Neural cell (in vitro differentiated cells): ENCODE results near the gene VIT. TPM values are rescaled to one million over a fixed set of nuclear protein-coding genes. Genes with fewer than 3 reads are reported as not detected.

Source experiments
- H2AFZ ChIP-seq: fragments of 200-600, 300-800 bp; sonication (generic), shearing (Covaris generic); 2 replicates; pipeline ENCODE4 v1.6.0; 2014; ENCODE audit warnings: low read depth, mild to moderate bottlenecking, antibody characterized with exemption, low read length, moderate library complexity
- H3F3A ChIP-seq: fragments of 200-600 bp; shearing (Covaris generic); 2 replicates; pipeline ENCODE4 v1.6.1; 2016; ENCODE audit warnings: mild to moderate bottlenecking, moderate library complexity, mixed read lengths, antibody characterized with exemption, low read length; ENCODE audit not compliant: insufficient read depth, poor library complexity, severe bottlenecking
- H3K27ac ChIP-seq: fragments of 200-600, 300-800 bp; sonication (generic), shearing (Covaris generic); 2 replicates; pipeline ENCODE4 v1.5.1; 2014; ENCODE audit warnings: mild to moderate bottlenecking, low read length, moderate library complexity
- H3K27me3 ChIP-seq: fragments of 300-800, 200-600 bp; sonication (generic), shearing (Covaris generic); 2 replicates; pipeline ENCODE4 v1.6.0; 2014; ENCODE audit warnings: mild to moderate bottlenecking, low read depth, low read length, moderate library complexity; ENCODE audit not compliant: insufficient read depth
- H3K36me3 ChIP-seq: fragments of 300-800, 200-600 bp; sonication (generic), shearing (Covaris generic); 2 replicates; pipeline ENCODE4 v1.5.1; 2014; ENCODE audit warnings: mild to moderate bottlenecking, antibody characterized with exemption, low read length, moderate library complexity; ENCODE audit not compliant: insufficient read depth
- H3K4me2 ChIP-seq: fragments of 300-800, 200-600 bp; sonication (generic), shearing (Covaris generic); 2 replicates; pipeline ENCODE4 v1.6.0; 2014; ENCODE audit warnings: mild to moderate bottlenecking, low read length
- H3K4me3 ChIP-seq: fragments of 300-800, 200-600 bp; sonication (generic), shearing (Covaris generic); 2 replicates; pipeline ENCODE4 v1.5.1; 2014; ENCODE audit warnings: mild to moderate bottlenecking, low read length, moderate library complexity
- H3K79me2 ChIP-seq: fragments of 200-600 bp; shearing (Covaris generic); replicated peaks from 2 replicates; pipeline ENCODE4 v1.6.0; 2014; ENCODE audit warnings: mild to moderate bottlenecking, low read length, moderate library complexity; ENCODE audit not compliant: insufficient read depth
- H3K9ac ChIP-seq: fragments of 300-800, 200-600 bp; sonication (generic), shearing (Covaris generic); 2 replicates; pipeline ENCODE4 v1.6.1; 2016; ENCODE audit warnings: mild to moderate bottlenecking, low read length, mixed read lengths
- H3K9me2 ChIP-seq: fragments of 200-600 bp; shearing (Covaris generic); 2 replicates; pipeline ENCODE4 v1.6.1; 2016; ENCODE audit warnings: mild to moderate bottlenecking, low read length, mixed read lengths; ENCODE audit not compliant: insufficient read depth
- H3K9me3 ChIP-seq: fragments of 200-600, 300-800 bp; sonication (generic), shearing (Covaris generic); 2 replicates; pipeline ENCODE4 v1.6.1; 2016; ENCODE audit warnings: mild to moderate bottlenecking, mixed run types, low read length, moderate library complexity, mixed read lengths
- H4K20me1 ChIP-seq: fragments of 200-600 bp; shearing (Covaris generic); 2 replicates; pipeline ENCODE4 v1.6.1; 2016; ENCODE audit warnings: mild to moderate bottlenecking, mixed run types; ENCODE audit not compliant: insufficient read depth
- CTCF ChIP-seq: fragments of 450-650 bp; IDR thresholded peaks from 2 replicates; pipeline ENCODE4 v1.5.1; 2014; ENCODE audit warnings: antibody characterized with exemption, mild to moderate bottlenecking, moderate library complexity; ENCODE audit not compliant: poor library complexity, severe bottlenecking
- EP300 ChIP-seq: fragments of 450-650 bp; conservative IDR thresholded peaks from 2 replicates; pipeline ENCODE4 v1.6.1; 2014; ENCODE audit warnings: antibody characterized with exemption, mild to moderate bottlenecking, moderate library complexity; ENCODE audit not compliant: poor library complexity, severe bottlenecking
- EZH2 ChIP-seq: fragments of 200-600, 300-800 bp; shearing (Covaris generic), sonication (generic); IDR thresholded peaks from 2 replicates; pipeline ENCODE4 v1.6.1; 2014; ENCODE audit warnings: antibody characterized with exemption, low read length, borderline replicate concordance, mild to moderate bottlenecking; ENCODE audit not compliant: insufficient read depth, poor library complexity, severe bottlenecking
- MXI1 ChIP-seq: fragments of 450-650 bp; conservative IDR thresholded peaks from 2 replicates; pipeline ENCODE4 v1.6.1; 2014; ENCODE audit warnings: antibody characterized with exemption, mild to moderate bottlenecking; ENCODE audit not compliant: poor library complexity, severe bottlenecking
- POLR2AphosphoS5 ChIP-seq: IDR thresholded peaks from 2 replicates; pipeline ENCODE4 v1.6.1; 2012
- RAD21 ChIP-seq: fragments of 450-650 bp; conservative IDR thresholded peaks from 2 replicates; pipeline ENCODE4 v1.6.1; 2014; ENCODE audit warnings: antibody characterized with exemption, mild to moderate bottlenecking, moderate library complexity
- REST ChIP-seq: IDR thresholded peaks from 2 replicates; pipeline ENCODE4 v1.6.1; 2012; ENCODE audit warnings: borderline replicate concordance
- SMC3 ChIP-seq: fragments of 450-650 bp; conservative IDR thresholded peaks from 2 replicates; pipeline ENCODE4 v1.6.1; 2014; ENCODE audit warnings: antibody characterized with exemption, mild to moderate bottlenecking, moderate library complexity; ENCODE audit not compliant: poor library complexity
- TAF1 ChIP-seq: IDR thresholded peaks from 2 replicates; pipeline ENCODE4 v1.6.1; 2012; ENCODE audit warnings: low read depth
- polyA plus RNA-seq: library from polyadenylated mRNA; depleted of rRNA; stranded (reverse); fragments of >200 nt; gene quantifications from 2 replicates; pipeline ENCODE4 v1.2.3, GENCODE V29; 2014

VIT gene
- polyA plus RNA-seq, 1 donor from 2014 or later: not detected

GRCh38 chr2:36820942-36821605 lies 124.6 kb downstream of the VIT start:
- no peaks in the 10 kb centered on the region for H4K20me1 ChIP-seq
- H3K4me3 ChIP-seq: no peak overlapping the region
- H3K27ac ChIP-seq: no peak overlapping the region
- H3K4me2 ChIP-seq: no peak overlapping the region
- H3K36me3 ChIP-seq: no peaks in the 10 kb centered on the region
- H3K27me3 ChIP-seq: no peaks in the 10 kb centered on the region
- H3K9ac ChIP-seq: no peak overlapping the region
- no peaks in the 10 kb centered on the region for H3K9me2 ChIP-seq
- H3F3A ChIP-seq: no peaks in the 10 kb centered on the region
- TF ChIP-seq TAF1 (no peak), EP300 (no peak), SMC3 (no peak), CTCF (no peak), POLR2AphosphoS5 (no peak), EZH2 (no peak), REST (no peak), RAD21 (no peak), MXI1 (no peak)
- no peak overlapping the region for H2AFZ ChIP-seq
- no peaks in the 10 kb centered on the region for H3K79me2 ChIP-seq
- no peaks in the 10 kb centered on the region for H3K9me3 ChIP-seq

GRCh38 chr2:36823862-36824261 lies 127.4 kb downstream of the VIT start:
- no peaks in the 10 kb centered on the region for H3K9me3 ChIP-seq
- H2AFZ ChIP-seq: no peak overlapping the region
- no peak overlapping the region for H3K9ac ChIP-seq
- no peaks in the 10 kb centered on the region for H3F3A ChIP-seq
- no peak overlapping the region for H3K4me2 ChIP-seq
- TF ChIP-seq SMC3 (no peak), MXI1 (no peak), TAF1 (no peak), REST (no peak), RAD21 (no peak), EZH2 (no peak), CTCF (no peak), EP300 (no peak), POLR2AphosphoS5 (no peak)
- no peak overlapping the region for H3K27ac ChIP-seq
- no peak overlapping the region for H3K4me3 ChIP-seq
- H3K27me3 ChIP-seq: no peaks in the 10 kb centered on the region
- H3K9me2 ChIP-seq: no peaks in the 10 kb centered on the region
- no peaks in the 10 kb centered on the region for H4K20me1 ChIP-seq
- no peaks in the 10 kb centered on the region for H3K79me2 ChIP-seq
- no peaks in the 10 kb centered on the region for H3K36me3 ChIP-seq
